Gastroesophageal sphincter (tissue), 3 donors: Measurements from ENCODE around the gene KIF3A.

Source experiments
- EP300 ChIP-seq: sonication (generic); formaldehyde crosslinking; IDR thresholded peaks from one replicate; pipeline ENCODE4 v1.6.1; 2017; ENCODE audit warnings: antibody characterized with exemption, mild to moderate bottlenecking
- POLR2A ChIP-seq, 2 donors: fragments of 450-650 bp; IDR thresholded peaks; one replicate each; pipeline ENCODE4 v1.6.1; 2017; ENCODE audit warnings: antibody characterized with exemption in 2 of 2, mild to moderate bottlenecking in 2 of 2, moderate library complexity in 1 of 2
- POLR2AphosphoS5 ChIP-seq: sonication (generic); formaldehyde crosslinking; IDR thresholded peaks from one replicate; pipeline ENCODE4 v1.6.1; 2017; ENCODE audit warnings: antibody characterized with exemption
- TF ChIP-seq, protein P1 (sequence below), 4 experiments: fragments of 200-600 bp in 2 of 4; fragments of 450-650 bp in 2 of 4; sonication (generic) in 1 of 4; IDR thresholded peaks; one replicate each; pipeline ENCODE4 v1.5.1; 2017 to 2019; ENCODE audit warnings: antibody characterized with exemption in 4 of 4, mild to moderate bottlenecking in 2 of 4, moderate library complexity in 2 of 4

DNA sequence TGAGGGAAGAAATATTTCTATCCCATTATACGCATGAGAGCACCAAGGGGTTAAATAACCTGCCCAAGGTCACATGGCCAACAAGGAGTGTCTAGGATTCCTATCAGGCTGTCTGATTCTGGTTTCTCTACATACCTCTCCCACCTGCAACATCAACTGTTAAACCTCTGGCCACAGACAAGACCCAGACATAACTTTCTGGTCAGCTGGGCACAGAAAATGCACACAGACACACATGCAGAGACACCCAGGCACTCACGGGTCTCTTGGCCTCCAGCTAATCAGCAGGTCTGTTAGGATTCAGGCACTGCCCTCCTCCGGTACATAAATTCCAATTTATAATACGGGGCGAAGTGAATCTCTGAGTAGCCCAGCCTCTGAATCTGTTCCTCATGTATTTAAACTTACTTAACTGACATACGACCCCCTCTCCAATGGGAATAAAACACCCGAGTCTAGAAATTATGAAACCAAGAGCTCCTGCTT lies 38.2 kb upstream of the KIF3A start:
- TF ChIP-seq POLR2AphosphoS5 (no peak), POLR2A (IDR thresholded peaks at IDR 0.05) (no peak), EP300 (no peak)
- TF ChIP-seq, protein P1, sequence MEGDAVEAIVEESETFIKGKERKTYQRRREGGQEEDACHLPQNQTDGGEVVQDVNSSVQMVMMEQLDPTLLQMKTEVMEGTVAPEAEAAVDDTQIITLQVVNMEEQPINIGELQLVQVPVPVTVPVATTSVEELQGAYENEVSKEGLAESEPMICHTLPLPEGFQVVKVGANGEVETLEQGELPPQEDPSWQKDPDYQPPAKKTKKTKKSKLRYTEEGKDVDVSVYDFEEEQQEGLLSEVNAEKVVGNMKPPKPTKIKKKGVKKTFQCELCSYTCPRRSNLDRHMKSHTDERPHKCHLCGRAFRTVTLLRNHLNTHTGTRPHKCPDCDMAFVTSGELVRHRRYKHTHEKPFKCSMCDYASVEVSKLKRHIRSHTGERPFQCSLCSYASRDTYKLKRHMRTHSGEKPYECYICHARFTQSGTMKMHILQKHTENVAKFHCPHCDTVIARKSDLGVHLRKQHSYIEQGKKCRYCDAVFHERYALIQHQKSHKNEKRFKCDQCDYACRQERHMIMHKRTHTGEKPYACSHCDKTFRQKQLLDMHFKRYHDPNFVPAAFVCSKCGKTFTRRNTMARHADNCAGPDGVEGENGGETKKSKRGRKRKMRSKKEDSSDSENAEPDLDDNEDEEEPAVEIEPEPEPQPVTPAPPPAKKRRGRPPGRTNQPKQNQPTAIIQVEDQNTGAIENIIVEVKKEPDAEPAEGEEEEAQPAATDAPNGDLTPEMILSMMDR (IDR thresholded peaks at IDR 0.05): no peak
